C4-2B (cell line): ENCODE measurements around the gene UACA.
A peak's percentile ranks its signal among the peaks of the same experiment; 100 is the strongest.

Experiments used
- ZFX ChIP-seq: fragments of 450-650 bp; IDR thresholded peaks from 2 replicates; pipeline ENCODE4 v1.6.1; 2017
- TF ChIP-seq, protein P1 (sequence below): fragments of 450-650 bp; conservative IDR thresholded peaks from 2 replicates; pipeline ENCODE4 v1.5.1; 2017; ENCODE audit warnings: mild to moderate bottlenecking

DNA sequence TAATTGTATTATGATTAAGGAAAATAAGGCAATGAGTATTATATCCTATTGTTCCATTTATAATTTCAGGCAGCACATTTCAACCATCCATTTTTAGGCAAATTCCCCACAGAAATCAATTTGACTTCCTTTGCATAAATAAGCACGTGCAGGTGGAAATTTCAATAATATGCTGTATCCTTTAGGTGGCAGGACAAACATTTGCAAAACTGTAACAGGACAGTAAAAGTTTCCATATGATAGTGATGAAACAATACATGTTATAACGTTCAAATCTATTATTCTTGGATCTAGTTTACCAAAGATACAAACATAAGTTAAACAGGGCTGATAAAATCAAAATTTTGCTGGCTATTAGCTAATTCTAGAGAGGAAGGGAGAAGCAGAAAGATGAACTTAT, 8.5 kb downstream of the UACA start:
- TF ChIP-seq, protein P1, sequence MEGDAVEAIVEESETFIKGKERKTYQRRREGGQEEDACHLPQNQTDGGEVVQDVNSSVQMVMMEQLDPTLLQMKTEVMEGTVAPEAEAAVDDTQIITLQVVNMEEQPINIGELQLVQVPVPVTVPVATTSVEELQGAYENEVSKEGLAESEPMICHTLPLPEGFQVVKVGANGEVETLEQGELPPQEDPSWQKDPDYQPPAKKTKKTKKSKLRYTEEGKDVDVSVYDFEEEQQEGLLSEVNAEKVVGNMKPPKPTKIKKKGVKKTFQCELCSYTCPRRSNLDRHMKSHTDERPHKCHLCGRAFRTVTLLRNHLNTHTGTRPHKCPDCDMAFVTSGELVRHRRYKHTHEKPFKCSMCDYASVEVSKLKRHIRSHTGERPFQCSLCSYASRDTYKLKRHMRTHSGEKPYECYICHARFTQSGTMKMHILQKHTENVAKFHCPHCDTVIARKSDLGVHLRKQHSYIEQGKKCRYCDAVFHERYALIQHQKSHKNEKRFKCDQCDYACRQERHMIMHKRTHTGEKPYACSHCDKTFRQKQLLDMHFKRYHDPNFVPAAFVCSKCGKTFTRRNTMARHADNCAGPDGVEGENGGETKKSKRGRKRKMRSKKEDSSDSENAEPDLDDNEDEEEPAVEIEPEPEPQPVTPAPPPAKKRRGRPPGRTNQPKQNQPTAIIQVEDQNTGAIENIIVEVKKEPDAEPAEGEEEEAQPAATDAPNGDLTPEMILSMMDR, result peak; percentile 8; the same call in 1 of the 2 replicates
- no peak for TF ChIP-seq ZFX
